GM18951 (cell line): ENCODE data around the gene LYPD6B.

Source experiments
- POLR2A ChIP-seq: IDR thresholded peaks from 4 replicates; pipeline ENCODE4 v1.6.1; 2011; ENCODE audit warnings: mild to moderate bottlenecking; ENCODE audit not compliant: insufficient read length, insufficient read depth; ENCODE audit errors: extremely low read depth
- in situ Hi-C: fragments of 300-500 bp; cut with MboI; formaldehyde crosslinking; loops from one replicate; pipeline ENCODE4 v1.12.0; 2022; ENCODE audit warnings: low sequenced_read_pairs, mixed read lengths, inconsistent platforms; ENCODE audit not compliant: unreplicated experiment

LYPD6B gene

DNA sequence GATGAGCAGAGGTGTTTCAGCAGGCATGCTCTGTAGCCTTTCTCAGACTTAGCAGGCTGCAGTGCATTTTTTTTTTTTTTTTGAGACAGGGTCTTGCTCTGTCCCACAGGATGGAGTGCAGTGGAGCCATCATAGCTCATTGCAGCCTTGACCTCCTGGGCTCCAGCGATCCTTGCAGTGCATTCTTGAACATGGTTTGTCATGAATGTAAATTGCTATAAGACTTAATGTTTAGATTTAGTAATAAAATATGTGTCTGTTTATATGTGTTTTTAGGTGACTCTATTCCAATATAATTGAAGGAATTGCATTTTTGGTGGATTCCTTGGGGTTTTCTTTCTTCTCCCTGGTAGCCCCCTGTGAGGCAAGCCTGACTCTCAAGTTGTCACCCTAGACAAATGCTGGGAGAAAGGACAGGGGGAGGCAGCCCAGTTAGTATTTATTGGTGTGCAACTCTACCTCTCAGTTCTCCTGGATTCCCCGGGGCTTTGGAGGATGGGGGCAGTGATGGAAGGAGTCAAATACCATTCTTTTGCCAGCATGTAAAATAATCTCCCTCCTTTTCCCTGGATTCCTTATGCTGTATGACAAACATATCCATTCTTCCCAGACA lies 22.7 kb downstream of the LYPD6B start:
- in situ Hi-C loops, result no loop called here

DNA sequence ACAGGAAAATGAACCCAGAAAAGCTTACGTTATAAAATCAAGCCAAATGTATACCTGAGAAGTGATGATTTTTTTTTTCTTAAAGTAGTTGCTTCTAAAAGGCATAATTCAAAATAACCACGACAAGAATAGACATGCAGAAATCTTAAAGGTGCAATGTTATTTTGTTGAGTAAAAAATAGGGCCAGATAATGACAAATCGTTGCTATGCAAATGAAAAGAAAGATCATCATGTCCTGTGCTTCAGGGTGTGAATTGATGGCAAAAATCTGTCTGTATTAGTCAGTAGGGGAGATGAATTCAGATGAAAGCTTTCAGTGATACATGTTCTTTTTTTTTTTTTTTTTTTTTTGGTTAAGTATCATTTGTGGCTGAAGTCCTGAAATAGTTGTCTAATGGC lies 24.0 kb downstream of the LYPD6B start:
- in situ Hi-C loops, result no loop called here
- no peak for TF ChIP-seq POLR2A

More for the DNA sequence above, 22.7 kb downstream of the LYPD6B start:
- TF ChIP-seq POLR2A, result no peak

DNA sequence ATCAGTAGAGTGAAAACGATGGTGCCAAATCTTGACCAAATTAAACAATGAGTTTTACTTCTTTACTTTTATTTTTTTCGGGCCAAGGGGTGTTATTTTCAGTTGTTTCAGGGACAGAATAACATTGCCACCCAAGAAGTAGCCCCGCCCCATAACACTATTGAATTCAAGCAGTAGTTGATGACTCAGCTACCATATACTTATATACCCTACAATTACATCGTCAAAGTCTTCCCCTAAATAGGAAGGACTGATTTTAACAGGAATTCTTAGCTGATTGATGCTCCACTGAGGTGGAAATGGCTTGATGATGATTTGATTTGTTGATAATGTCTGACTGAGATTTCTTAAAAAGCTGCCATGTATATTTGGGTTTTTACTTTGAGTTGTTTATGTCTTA lies 24.7 kb downstream of the LYPD6B start:
- in situ Hi-C loops, result no loop called here
- TF ChIP-seq POLR2A, result no peak

DNA sequence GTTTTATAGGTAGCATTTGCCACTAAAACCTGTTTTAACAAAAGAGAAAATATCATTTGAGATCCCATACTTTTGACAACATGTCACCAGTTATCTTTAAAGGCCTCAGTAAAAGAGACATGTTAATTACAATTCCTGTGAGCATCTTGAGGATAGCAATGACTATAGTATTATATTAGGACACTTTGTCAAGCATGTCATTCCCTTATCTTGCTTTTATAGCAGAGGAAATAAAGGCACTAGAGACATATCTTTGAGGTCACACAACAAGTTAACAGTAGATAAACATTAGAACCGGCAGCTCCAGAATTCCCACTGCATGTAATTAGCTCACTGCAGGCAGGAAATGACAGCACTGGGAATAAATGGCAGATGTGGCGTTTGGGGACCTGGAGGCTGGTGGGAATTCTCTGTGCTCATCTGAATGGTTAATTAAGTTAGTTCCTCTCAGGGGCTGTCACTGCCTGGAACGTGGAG lies 25.9 kb downstream of the LYPD6B start:
- in situ Hi-C loops, result no loop called here
- no peak for TF ChIP-seq POLR2A

DNA sequence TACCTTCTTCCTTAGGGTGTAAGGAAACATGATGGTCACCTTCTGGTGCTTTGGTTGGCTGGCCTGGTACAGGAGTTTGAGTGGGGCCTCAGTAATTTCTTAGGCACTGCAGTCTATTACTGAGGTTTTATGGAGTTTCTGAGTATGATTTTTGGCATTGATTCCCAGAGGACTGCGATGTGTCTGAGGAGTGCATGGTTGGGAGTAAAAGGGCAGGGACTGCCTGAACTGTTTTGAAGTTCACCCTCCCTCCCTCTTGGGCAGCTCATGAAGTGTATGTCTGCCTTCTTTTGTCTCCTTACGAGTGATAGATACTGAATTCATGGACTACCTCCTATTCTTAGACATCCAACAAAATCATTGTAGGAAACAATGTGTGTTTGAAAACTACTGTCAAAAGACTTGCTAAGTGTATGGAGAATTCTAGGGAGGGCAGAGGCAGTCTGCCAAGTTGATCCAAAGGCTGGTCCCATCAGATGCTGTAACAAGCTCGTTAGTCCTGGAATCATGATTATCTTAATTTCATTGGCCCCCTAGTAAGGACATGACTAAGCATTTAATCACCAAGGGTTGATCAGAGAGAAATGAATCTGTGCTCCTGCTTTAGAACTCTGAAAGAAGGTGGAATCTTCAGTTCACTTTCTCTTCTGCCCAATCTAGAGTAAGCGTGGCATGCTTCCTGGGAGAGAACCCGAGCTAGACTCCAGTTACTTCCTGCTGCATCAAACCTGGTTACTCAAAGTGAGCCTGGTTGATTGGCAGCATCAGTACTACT lies 26.5 kb downstream of the LYPD6B start:
- in situ Hi-C loops, result no loop called here
- no peak for TF ChIP-seq POLR2A

DNA sequence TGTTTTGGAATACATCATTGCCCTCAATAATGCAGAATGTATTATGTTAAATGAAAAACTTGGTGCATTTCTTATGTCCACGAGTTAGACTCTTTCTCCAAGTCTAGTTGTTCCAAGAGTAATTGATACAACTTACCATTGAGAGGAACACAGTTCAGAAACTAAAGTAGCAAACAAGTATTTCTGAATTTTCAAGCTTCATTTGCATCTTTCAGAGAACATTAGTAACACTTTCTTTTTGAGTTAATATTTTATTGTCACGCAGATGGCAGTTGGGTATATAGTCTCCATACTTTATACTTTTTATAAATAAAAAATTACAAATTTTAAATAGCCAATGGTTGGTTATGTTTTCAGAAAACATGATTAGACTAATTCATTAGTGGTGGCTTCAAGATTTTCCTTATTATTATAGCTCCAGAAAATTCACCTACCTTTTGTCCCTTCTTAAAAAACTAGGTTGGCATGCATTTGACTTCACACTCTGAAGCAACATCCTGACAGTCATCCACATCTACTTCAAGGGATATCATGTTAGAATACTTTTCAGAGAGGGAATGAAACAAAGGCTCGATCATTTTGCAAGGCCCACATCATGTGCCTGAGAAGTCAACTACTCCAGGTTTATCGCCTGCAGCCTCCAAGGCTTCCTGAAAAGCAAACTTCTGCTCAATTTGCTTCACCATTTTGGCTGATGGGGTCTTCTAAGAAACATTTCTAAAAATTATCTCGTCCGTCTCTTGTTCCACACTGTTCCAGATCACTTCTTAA lies 29.9 kb downstream of the LYPD6B start:
- no peak for TF ChIP-seq POLR2A

DNA sequence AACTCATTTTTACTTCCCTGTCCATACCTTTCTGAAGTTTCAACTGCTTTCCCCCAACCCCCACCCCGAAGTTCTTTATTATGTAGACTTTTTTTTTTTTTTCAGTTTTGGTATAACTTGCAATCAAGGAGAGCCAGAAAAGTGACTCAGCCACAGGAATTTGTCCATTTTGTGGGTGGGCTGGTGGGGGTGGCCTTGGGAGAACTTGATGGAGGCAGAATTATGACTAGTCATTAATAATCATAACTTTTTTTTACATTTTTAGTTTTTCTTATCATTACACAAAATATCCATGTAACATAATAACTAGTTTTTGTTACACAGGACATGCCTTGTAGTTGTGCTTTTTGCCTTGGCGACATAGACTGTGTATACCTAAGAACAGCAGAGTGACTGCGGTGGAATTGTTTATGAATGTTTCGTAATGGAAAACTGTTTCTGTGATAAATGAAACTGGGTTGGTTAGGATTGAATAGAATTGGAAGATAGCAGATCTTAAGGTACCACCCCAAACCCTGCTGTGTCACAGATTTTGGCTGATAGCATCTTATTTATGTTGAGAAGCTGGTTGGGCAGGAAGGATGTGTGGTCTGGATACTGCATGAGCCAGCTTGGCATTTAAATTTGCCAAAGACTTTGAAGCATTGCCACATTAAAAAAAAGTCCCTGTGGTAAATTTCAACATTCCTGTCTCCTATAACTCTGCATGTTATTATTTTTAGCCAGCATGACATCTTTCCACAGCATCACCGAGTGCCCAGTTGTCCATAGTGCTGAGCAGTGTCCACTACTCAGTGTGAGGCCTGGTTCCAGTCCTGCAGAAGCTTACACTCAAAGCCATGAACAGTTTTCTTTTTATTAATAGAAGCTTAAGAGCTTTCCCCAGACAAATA lies 30.7 kb downstream of the LYPD6B start:
- in situ Hi-C loops, result no loop called here
- TF ChIP-seq POLR2A, result no peak

More for the DNA sequence above, 29.9 kb downstream of the LYPD6B start:
- in situ Hi-C loops, result no loop called here

DNA sequence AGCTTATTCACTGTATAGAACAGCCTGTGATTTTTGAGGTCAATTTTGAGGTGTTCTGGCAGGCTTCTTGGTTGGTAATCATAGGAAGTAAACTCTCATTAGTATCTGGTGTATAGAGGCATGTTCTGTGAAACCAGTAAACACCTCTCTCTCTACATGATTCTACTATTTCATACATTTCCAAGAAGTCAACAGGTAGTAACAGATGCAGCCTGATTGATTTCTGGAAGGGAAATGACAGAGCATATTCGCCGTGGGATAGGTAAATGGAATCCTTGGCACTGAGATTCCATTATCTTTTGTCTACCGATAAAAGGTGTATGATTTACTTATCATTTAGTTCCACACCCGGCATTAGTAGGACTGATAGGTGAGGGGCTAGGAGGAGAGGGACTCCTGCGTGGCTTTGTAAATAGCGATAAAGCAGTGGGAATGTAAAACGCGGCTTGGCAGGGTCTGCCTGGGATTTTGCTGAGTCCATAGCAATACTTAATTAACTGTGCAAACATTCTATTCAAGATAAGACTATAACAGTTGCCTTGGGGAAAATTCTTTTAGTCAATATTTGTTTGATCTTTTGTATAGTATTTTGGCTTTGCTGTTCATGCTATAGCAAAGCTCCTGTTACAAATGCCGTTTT lies 32.3 kb downstream of the LYPD6B start:
- in situ Hi-C loops, result no loop called here
- no peak for TF ChIP-seq POLR2A

DNA sequence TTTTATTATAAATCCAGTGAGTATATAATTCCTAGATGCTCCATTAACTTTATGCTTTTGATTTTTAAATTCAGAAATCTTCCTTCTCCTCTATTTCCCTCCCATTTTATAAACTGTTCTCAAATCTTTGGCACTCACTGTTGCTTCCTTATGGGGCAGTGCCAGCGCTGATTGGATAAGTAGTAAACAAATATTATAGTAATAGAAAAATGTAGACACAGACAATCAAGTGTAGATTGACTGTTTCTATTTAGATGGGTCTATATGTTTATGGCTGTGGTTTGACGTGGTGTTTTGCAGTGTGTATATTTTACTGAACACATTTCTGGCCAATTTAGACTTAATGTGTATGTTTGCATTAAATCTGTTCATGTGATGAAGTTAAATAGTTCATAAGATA lies 36.6 kb downstream of the LYPD6B start:
- in situ Hi-C loops, result no loop called here
- TF ChIP-seq POLR2A, result no peak

DNA sequence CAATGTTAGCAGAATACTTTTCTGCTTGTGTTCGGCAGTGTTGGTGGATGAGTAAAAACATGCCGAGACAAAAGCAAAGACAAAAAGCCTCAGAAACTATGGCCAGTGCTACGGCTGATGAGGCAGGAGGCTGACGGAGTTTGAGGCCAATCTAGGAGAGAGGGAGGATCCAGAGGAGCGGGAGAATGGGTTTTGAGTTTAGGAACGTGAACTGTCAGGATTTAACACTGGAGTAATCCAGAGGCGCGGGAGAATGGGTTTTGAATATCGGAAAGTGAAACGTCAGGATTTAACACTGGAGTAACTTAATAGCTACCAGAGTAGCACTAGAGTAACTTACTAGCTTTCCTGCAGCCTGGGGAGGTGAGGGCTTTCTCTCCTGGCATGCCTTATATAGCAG lies 37.4 kb downstream of the LYPD6B start:
- in situ Hi-C loops, result no loop called here

DNA sequence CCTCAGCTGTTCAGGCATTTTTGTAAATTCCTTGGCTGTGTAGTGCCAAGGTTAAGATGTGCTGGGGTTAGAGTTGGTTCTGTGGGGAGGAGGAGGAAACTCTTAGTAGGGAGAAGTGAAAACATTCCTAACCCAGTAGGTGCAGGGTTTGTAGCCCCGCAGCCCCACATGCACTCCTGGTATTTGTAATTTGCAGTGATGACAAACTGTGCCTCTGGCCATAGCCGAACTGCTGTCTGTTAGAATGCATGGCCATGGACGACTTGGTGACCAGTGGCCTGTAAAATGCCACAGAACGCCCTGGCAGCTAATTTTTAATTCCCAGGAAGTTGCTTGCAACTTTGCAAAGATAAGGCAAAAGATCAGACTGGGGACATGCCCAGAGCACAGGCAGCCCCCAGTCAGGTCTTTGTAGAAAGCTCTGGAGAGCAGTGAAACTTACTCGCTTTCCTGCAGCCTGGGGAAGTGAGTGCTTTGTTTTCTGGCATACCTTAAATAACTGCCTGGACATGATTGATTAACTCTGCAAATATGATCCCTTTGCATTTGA lies 38.4 kb downstream of the LYPD6B start:
- TF ChIP-seq POLR2A, result no peak
- in situ Hi-C loops, result no loop called here

More for the DNA sequence above, 37.4 kb downstream of the LYPD6B start:
- no peak for TF ChIP-seq POLR2A

DNA sequence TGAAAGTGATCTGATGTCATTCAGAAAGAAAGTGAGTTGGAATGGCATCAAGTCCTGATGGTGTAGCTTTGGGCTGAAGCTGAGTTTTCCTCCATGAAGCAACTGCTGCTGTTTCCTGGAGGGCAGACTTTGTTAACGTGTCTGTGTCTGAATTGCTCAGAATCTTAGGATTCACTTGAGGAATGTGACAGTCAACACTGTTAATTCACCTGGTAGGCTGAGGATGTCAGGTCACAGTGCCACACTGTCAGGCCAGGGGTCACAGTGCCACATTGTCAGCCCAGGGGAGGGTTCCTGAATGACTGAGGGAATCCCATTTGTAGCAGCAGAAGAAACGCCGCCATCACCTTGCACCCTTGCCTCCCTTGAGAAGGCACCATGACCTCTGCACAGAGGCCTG lies 39.4 kb downstream of the LYPD6B start:
- in situ Hi-C loops, result no loop called here
- no peak for TF ChIP-seq POLR2A
